ENCODE results near the gene UTF1. TPM values are rescaled to one million over a fixed set of nuclear protein-coding genes. Genes with fewer than 3 reads are reported as not detected.

UTF1 gene, protein sequence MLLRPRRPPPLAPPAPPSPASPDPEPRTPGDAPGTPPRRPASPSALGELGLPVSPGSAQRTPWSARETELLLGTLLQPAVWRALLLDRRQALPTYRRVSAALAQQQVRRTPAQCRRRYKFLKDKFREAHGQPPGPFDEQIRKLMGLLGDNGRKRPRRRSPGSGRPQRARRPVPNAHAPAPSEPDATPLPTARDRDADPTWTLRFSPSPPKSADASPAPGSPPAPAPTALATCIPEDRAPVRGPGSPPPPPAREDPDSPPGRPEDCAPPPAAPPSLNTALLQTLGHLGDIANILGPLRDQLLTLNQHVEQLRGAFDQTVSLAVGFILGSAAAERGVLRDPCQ
- under 1 TPM in 1 of 4 donors, not detected in 3; 0.12 TPM for polyA plus RNA-seq (ENCODE audit: insufficient read length in 4 of 4)

DNA sequence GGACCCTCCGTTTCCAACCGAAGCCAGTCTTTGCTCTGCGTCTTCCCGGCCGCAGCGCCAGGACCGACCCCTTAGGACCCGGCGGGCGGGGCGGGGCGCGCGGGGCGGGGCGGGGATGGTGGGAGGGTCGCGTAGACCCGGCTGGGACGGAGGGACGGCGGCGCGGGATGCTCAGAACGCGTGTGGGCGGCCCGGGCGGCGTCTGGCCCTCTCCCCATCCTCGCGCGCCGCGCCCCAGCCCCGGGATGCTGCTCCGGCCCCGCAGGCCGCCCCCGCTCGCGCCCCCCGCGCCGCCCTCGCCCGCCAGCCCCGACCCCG, at the start of gene UTF1:
UTF1 (plus strand) TSS at position 174 of the 318 bp plus-strand sequence; CDS start at position 246, 72 bp downstream.
- no peak for DNase-seq (ENCODE audit: low read depth in 4 of 4, low spot score in 3 of 4)

DNA sequence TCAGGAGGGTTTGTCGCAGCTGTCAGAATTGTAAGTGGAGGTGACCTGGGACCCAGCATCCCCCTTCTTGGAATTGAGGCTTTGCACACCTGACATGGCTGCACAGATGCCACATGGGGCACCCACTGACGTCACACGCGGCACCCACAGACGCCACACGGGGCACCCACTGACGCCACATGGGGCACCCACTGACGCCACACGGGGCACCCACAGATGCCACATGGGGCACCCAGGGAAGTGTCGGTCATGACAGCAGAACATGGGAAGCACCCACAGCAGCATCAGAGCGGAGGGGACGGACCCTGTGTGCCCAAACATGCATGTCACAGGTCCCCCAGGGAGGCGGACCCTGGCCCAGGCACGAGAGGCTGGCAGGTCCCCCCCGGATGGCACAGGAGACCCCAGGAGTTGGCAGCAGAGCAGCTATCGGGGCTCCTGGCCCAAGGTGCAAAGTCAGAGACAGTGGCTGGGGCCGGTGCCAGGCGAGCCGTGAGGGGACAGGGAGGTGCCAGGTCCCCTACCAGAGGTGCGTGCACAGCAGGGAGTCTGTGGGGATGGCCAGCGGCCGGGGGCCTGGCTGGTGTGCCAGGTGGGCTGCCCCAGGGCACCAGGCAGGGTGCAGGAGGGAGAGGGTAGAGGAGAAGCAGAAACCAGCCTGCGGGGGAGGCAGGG, 48.9 kb upstream of the UTF1 start:
- no peak for DNase-seq (ENCODE audit: low read depth in 4 of 4, low spot score in 3 of 4)

DNA sequence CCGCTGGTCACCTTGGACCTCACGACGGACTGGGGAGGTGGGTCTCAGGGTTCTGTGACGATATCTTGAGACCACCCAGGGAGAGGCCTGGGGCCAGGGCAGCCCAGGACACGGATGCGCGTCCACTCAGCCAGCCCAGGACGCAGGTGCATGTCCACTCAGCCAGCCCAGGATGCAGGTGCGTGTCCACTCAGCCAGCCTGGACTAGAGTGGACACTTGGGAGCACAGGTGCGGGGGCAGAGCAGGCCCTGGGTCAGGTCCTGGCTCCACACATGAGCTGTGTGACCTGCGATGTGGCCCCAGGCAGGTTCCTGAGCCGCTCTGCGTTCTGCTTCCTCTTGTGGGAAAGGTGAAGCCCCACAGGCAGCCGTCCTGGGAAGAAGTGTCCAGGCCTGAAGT, 47.8 kb upstream of the UTF1 start:
- DNase-seq (ENCODE audit: low read depth in 4 of 4, low spot score in 3 of 4), result no peak

DNA sequence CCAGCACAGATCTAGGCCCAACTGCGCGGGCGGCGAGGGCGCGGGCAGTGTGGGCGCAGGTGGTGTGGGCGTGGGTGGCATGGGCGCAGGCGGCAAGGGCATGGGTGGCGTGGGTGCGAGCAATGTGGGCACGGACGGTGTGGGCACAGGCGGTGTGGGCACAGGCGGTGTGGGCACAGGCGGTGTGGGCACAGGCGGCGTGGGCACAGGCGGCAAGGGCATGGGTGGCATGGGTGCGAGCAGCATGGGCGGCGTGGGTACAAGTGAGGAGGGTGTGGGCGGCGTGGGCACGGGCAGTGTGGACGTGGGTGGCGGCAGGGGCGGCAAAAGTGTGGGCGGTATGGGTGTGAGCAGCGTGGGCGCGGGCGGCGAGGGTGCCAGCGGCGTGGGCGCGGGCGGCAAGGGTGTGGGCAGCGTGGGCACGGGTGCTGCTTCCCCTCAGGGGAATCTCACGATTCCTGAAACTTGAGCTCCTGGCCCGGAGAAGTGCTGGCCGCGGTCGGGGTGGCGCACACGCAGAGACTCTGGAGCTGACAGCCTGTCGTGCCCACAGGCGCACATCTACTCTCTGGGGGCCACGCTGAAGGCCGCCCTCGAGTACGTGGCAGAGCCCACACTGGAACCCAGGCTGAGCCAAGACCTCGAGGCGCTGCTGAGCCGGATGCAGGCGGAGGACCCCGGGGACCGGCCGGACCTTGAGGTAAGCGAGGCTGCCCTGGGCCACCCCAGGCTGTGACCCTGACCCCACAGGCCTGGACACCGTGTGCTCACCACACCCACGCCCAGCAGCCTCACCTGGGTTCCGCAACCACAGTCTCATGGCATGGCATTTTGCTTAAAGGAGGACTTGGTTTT, 47.0 kb upstream of the UTF1 start:
- DNase-seq (ENCODE audit: low read depth in 4 of 4, low spot score in 3 of 4), result no peak

DNA sequence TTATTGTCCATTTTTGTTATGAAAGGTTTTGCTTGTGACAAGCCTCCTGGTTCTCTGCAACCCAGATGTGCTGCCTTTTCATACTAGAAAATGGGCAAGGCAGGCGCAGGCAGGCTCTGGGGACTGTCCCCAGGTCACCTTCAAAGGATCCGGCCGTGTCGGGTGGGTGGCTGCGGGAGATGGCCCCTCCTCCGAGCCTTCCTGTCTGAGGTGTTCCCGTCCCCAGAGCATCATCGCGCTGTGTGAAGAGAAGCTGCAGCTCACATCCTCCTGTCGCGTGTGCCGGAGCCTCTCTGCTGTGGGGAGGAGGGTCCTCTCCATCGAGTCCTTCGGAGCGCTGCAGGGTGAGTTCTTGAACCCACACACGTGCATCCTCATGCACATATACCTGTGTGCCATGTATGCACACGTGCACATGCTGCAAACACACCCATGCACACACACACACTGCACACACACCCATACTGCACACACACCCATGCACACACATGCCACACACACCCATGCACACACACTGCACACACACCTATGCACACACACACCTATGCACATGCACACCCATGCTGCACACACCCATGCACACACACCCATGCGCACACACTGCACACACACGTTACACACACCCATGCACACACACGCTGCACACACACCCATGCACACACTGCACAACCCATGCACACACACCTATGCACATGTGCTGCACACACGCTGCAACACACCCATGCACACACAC, 46.2 kb upstream of the UTF1 start:
- DNase-seq (ENCODE audit: low read depth in 4 of 4, low spot score in 3 of 4), result no peak

DNA sequence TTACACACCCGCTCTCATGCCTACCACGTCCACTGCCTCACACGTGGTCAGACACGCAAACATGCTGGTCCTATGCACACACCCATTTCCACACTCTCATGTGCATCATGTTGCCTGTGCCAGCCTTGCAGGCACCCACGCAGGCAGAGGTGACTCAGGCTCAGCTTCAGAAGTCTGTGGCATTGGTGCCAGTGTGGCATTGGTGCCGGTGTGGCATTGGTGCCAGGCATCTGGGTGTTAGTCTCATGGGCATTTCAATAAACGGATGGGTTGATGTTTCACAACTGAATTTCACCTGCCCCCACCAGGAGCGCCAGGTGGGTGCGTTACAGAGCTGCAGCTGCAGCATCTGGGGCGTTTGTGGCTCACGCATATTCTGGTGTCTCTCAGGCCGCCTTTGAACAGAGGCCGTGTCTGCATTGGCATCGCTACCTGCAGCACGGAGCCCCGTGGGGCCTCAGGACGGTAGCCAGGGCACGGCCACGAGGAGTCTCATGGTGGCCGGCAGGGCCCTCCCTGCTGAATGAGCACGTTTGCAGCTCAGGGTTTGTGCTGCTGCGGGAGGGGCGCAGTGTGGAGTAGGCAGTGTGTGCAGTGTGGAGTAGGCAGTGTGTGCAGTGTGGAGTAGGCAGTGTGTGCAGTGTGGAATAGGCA, 45.3 kb upstream of the UTF1 start:
- DNase-seq (ENCODE audit: low read depth in 4 of 4, low spot score in 3 of 4), result no peak

DNA sequence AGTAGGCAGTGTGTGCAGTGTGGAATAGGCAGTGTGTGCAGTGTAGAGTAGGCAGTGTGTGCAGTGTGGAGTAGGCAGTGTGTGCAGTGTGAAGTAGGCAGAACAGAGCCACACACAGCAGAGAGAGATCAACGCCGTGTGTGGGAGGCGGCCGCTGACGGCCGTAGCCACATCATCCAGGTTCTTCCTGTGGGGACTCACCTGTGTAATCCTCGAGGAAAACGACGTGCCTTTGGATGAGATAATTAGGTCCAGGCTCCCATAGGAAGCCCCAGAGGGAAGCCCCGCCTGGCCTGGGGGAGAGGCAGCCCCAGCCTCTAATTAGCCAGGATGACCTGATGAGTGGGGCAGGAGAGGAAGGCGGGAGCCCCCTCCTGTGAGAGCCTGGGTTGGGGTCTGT, 44.6 kb upstream of the UTF1 start:
- no peak for DNase-seq (ENCODE audit: low read depth in 4 of 4, low spot score in 3 of 4)

DNA sequence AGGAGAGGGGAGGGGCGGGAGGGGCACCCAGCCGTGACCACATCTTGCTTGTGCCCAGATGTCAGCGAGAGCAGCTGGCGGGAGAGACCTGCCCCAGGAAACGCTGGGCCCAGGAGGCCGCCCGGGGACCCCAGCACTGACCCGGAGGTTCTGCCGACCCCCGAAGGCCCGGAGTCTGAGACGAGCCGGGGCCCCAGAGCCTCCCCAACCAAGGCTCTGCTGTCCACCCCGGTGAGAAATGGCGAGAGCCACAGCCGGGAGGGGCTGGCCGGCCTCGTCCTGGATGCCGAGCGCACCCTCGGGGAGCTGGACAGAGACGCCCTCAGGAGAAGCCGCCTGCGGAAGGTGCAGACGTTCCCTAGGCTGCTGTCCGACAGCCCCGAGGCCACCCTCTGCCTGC, 44.1 kb upstream of the UTF1 start:
- DNase-seq (ENCODE audit: low read depth in 4 of 4, low spot score in 3 of 4), result no peak

DNA sequence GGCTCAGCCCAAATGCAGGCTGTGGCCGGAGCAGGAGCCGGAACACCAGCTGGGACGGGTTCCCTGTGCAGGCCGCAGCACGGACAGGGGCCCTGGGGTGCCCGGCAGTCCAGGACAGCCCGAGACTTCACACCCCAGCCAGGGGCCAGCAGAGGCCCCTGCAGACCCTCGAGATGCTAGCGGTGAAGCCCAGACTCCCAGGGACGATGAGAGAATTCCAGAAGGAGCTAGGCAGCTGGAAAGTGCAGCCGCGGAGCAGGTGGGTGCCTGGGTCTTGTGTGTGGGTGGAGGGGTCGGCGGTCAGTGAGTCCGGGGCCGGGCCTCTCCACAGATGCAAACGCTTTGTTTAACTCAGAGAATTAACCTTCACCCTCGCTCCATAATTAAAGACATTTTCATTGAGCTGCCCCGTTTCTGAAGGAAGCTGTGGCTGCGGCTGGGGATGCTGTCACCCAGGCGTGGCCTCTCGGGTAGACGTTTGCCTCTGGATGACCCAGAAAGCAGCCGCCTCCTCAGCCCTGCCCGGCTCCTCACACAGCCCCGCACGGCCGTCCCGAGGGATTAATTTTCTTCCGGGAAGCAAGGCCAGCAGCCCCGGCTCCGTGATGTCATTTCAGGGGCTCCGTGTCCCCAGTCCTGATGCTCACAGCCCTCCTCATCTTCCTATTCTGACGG, 43.5 kb upstream of the UTF1 start:
- no peak for DNase-seq (ENCODE audit: low read depth in 4 of 4, low spot score in 3 of 4)

DNA sequence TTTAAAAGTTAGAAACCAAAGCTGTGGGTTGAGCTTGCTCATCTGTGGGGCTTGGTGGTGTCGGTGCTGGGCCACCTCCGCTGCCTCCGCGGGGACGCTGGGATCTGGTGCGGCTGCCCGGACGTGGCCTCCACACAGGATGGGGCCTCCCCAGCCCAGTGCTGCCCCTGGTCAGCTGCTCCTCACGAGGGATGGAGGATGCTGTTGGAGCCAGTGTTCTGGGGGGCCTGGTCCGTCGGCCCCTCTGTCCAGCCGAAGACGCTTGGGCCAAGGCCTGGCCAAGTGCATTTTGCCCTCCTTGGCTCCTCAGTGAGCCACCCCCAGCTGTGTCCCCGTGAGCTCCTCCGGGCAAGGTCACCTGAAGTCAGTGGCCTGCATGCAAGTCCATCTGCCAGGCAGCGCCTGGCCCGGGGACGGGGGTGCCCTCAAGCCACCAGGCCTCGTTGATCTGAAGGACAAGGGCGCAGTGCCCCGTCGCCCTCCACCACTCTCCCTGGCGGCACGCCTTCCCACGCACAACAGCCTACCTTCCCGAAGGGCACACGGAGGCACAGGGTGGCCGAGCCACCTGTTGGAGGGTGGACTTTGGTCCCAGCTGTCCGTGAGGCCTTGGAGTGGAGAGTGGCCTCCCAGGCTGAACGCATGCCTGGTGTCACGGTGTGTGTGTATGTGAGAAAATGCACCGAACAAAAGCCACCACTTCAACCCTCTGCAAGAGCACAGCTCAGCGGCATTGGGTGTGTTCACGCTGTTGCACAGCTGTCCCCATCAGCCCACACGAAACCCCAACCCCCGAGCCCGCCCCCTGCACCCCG, 42.7 kb upstream of the UTF1 start:
- DNase-seq (ENCODE audit: low read depth in 4 of 4, low spot score in 3 of 4), result no peak

DNA sequence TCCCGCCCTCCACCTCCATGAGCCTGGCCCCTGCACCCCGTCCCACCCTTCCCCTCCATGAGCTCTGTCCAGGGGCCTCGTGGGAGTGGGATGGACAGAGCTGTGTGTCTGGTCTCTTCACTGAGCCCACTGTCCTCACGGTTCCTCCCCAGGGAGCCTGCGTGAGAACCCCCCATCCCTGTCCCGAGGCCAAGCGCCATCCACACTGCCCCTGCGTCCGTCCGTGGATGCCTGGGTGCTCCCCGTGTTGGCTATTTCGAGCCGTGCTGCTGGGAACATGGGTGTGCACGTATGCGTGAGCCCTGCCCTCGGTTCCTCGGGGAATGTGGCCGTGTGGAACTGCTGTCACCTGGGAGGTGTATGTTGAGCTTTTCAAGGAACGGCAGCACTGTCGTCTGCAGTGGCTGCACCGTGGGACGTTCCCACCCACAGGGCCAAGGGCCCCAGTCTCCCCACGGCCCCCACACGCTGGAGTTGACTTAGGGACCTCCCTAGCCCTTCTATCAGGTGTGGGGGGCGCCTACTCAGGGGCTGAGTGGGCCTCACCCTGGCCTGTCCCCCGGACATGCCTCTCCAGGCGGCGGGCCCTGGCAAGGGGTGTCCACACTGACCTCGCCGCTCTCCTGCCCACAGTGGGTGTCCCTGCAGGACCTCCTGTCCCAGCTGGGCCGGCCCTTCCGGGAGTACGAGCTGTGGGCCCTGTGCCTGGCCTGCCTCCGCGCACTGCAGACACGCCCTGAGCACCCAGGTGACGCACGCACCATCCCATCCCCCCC, 41.9 kb upstream of the UTF1 start:
- no peak for DNase-seq (ENCODE audit: low read depth in 4 of 4, low spot score in 3 of 4)

DNA sequence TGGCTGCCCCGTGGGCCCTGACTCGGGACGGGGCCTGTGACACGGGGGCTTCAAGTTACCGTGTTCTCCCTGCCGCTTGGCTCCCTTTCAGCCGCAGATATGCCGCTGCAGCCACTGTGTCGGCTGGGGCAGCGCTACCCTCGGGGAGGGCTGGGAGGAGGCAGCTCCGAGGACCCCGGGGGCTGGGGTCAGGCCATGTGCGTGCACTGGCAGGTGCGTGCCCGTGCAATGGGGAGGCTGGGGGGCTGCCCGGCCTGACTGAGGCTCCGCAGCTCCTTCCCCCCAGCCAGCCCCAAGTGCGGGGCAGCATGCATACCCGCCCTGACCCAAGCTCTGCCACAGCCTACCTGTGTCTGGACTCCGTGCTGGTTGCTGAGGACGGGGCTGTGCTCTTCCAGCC, 40.8 kb upstream of the UTF1 start:
- DNase-seq (ENCODE audit: low read depth in 4 of 4, low spot score in 3 of 4), result no peak

DNA sequence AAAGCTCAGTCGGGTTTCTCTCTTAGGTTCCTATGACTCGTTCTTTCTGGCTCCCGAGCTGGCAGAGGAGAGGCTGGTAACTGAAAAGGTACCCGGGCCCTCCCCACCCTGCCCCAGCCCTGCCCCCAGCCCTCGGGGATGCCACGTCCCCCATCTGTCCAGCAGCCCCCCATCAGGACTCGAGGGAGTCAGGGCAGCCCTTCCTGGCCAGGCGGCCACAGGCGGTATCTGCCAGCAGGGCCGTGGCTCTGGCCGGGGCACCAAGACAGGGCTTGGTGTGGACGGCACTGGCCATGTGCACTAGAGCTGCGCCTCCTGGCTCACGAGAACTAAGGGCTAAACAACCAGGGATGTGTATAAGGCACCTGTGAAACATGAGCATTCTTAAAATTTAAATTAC, 40.3 kb upstream of the UTF1 start:
- DNase-seq (ENCODE audit: low read depth in 4 of 4, low spot score in 3 of 4), result no peak

DNA sequence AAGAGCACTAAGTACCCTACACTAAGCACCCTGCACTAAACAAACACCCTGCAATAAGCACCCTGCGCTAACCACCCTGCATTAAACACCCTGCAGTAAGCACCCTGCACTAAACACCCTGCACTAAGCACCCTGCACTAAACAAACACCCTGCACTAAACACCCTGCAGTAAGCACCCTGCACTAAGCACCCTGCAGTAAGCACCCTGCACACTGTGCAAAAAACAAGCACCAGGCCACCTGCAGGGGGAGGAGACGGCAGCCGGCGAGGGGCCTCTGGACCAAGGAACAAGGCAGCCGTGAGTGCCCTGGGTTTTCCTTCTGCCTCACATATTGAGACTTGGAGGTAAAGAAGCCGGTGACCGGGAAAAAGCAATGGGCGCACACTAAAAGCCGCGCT, 39.8 kb upstream of the UTF1 start:
- DNase-seq (ENCODE audit: low read depth in 4 of 4, low spot score in 3 of 4), result no peak

DNA sequence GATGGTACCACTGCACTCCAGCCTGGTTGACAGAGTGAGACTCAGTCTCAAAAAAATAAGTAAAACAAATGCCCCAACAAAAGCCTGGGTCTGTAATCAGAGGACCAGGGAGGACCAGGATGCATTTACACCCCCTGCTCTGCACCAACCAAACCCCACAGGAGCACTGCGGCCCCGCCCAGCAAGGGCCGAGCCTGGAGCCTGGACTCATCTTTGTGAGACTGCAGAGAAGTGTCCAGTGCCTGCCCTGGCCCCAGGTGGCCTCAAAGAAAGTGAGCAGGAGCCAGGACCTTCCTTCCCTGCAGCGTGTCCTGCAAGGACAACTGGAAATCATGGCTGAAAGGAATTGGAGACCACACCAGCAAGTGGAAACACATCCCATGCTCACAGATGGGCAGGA, 38.4 kb upstream of the UTF1 start:
- DNase-seq (ENCODE audit: low read depth in 4 of 4, low spot score in 3 of 4), result no peak

DNA sequence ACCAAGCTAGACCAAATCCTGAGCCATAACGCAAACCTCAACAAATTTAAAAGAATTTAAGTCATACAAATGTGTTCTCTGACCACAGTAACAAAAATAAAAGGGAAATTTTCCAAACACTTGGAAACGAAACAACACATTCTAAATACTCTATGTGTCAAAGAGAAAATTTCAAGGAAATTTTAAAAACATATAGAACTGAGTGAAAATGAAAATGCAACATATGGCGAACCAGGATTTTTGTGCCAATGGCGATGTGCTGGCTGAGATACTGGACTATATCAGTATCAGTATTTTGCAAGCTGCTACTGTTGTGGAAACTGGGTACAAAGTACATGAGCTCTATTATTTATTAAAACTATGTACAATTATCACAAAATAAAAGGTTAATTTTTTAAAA, 35.9 kb upstream of the UTF1 start:
- DNase-seq (ENCODE audit: low read depth in 4 of 4, low spot score in 3 of 4), result no peak

DNA sequence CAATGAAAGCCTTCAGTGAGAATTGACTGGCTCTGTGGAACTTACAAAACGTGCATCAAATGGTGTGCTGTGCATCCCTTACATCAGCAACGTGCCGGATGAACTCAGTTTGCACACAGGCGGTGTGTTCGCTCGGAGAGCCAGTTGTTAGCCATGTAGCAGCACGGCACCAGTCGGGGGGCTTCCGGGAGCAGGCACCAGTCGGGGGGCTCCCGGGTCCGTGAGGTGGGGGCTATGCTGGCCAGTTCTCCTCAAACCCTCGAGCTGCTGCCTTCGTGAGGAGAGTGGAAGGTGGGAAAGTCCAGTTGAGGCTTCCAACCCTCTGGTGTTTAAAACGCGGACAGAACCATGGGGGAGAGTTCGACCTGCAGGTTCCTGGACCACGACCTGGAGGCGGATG, 34.9 kb upstream of the UTF1 start:
- no peak for DNase-seq (ENCODE audit: low read depth in 4 of 4, low spot score in 3 of 4)

DNA sequence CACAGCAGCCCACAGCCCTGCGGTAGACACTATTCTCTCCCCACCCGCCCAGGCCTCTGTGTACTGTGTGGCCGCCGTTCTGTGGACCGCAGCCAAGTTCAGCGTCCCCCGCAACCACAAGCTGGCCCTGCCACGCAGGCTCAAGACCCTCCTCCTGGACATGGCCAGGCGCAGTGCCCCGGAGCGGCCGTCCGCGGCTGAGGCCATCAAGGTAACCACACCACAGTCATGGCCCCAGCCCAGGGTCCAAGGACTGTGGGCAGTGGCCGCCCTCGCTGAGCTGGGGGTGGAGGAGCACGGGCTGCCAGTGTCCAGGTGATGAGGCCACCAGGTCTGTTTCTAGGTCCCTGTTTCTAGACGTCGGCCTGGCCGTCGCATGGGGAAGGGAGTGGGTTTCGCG, 34.4 kb upstream of the UTF1 start:
- no peak for DNase-seq (ENCODE audit: low read depth in 4 of 4, low spot score in 3 of 4)
